ENCODE measurements around the gene KCNF1.

KCNF1 gene

DNA sequence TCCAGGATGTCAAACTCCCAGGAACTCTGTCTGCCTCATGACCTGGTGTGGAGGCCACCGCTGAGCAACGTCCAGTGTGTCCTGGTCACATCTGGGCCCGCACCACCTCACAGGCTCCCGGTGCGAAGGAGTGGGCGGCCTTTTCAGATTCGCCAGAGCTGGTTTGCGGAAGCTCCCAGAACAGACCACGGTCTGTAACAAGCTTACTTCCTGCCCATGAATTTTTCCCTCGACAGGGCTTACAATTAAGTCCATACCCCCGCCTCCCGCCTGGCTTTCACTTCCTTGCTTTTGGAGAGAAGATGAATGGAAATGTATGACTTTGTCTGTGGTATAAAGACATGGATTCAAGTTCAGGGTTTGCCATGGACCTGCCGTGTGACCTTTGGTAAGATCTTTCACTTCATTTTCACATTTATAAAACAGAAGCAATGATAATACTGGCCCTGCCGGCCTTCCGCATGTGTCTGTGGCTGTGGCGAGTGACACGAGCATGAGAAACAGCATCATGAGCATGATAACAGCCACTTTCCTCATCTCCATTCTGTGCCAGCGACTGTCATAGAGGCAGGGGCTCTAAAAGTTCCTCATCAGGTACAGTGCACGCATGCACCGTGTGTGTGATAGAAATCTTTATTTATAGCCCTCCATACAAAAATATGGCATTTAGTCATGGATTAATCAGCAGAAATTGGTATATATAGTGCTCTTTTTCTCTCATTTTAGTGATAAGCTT lies 31.0 kb upstream of the KCNF1 start:
- no peak for DNase-seq

DNA sequence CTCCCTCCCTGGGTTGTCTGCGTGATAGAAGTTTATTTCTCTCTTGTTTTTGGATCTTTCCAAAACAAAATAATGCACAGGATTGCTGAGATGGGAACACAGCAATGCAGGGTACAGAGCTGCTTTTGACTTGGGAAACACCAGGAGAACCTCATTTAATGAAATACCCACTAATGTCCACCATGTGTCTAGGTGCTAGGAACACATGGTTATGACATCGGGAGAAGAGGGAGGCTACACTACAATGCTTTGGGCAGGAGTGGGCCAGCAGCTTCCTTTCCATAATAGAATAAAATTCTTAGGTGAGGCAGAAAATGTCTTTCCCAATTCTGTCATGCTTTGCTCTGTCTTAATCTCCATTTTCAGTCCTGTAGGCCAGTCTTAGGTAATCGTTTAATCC lies 29.2 kb upstream of the KCNF1 start:
- no peak for DNase-seq

DNA sequence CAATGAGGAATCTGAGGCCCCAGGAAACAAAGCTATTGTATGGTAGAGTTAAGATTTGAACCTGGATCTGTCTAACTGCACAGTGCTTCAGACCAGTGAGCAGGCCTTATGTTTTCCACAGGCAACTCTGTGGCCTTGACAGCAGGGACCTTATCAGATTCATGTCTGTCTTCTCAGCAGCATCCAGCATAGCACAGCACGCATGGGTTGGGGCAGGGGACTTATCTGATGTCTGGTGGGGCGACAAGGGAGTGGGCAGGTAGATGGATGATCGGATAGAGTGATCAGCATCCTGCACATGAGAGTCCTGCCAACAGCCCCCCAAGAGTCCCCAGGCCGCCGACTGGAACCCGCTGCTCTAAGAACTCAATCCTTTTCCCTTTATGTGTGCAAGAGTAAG lies 28.7 kb upstream of the KCNF1 start:
- no peak for DNase-seq

DNA sequence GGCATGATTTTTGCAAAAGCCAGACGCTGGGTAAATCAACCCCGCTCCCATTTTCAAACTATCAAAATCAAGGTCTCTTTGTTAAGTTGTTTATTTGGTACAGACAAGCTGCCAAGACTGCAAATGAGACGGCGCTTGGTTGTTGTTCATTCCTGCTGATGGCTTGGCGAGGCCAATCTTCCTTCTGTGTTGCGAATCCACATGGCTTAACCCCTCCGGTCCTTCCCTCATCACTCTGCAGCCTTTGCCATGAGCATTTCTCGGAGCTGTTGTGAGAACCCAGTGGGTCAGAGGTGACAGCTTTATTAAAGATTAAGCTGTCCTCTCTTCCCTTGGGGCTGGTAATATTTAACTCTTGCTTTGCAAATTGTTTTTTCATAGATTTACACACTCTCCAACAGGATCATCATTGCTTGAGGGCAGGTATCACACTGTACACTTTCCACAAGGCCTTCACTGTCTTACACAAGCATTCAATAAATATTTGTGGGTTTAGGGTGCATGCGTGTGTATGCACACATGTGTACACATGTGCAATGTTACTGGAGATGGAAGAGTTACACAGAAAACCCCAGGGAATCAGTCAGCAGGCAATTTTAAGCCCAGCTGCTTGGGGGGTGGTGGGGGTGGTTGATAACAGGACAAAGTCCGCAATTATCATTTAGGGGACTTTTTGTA lies 27.8 kb upstream of the KCNF1 start:
- no peak for DNase-seq

DNA sequence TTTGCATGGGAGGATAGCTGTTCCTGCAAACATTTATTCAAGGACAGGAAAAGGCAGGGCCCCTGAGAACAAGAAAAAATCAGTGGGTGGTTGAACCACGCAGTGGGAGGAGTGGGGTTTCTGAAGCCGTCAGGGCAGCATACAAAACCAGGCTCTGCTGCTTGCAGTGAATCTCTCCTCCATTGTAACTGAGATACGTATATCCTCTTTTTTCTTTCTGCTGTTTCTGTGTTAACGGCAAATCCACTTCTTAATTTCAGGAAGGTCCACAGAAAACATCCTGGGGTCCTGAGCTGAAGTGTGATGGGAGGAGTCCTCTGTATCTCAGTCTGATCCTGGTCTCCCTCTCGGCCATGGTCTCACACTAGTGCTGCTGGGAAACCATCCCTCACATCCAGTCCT lies 27.2 kb upstream of the KCNF1 start:
- DNase-seq = no peak

DNA sequence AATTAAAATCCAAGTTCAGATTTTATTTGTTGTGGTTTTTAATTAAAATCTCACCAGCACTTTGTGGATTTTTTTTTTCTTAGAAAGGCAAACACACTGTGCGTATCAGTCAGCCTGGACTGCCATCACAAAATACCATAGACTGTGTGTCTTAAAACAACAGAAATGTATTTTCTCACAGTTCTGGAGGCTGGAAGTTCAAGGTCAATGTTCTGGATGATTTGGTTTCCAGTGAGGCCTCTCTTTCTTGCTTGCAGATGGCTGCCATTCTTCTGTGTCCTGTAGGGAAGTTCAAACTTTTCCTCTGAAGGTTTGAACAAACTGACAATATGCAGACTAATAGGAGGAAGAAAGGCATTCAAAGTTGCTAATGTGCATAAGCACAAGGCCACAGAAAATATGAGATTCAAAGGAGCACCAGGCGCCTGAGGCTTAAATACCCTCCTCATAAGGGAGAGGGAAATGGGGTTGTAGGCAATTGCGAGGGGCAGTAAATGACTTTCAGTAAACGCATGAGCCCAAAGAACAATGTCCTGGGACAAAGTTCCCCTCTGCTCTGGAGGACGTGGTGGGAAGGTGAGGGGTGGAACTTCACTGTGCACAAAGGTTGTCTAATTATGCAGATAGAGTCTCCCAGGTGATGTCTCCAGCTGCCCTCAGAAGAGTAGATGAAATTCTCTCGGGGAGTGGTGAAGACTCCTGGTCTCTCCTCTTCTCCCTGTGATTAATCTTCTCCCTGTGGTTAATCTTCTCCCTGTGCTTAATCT lies 26.5 kb upstream of the KCNF1 start:
- no peak for DNase-seq

DNA sequence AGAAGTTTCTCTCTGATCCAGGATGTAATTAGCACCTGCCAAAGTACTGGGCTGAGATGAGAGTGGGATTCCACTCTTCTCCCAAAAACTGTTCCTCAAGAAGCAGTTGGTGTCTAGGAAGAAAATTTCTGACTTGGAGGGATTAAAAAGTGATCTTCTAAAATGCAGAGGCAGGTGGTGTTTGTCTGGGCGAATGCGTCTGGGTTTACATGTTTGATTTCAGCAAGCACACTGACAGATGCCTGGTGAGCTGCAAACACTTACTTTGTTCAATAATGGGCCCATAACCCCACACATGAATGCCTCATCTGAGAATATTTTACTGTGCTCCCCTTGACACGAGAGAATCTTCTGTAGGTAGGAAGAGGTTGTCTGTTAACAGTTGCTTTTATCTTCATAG lies 24.3 kb upstream of the KCNF1 start:
- no peak for DNase-seq

DNA sequence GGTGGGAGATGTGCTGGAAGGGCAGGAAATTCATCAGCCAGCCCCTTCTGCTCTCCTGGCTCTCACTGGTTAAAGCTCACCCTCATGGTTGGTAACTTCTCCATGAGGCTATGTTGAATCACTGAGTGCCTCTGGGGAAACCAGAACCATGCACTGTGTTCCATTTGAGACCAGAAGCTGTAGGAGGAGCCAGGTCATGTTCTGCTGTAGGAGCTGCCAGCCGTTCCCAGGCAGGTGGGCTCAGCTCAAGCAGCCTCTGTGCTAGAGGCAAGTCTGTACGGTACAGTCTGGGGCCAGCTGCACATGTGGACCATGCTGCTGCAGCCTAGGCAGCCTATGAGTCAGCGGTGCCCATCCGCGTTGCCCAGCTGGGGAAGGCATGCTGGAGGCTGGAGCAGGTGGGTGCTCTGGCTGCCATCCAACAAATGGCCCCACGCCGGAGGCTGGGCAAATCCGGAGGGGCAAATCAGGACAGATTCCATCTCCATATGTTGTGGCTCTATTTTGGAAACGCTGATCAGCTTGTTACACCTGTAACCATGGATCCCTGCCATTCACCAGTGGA lies 22.0 kb upstream of the KCNF1 start:
- DNase-seq = no peak

DNA sequence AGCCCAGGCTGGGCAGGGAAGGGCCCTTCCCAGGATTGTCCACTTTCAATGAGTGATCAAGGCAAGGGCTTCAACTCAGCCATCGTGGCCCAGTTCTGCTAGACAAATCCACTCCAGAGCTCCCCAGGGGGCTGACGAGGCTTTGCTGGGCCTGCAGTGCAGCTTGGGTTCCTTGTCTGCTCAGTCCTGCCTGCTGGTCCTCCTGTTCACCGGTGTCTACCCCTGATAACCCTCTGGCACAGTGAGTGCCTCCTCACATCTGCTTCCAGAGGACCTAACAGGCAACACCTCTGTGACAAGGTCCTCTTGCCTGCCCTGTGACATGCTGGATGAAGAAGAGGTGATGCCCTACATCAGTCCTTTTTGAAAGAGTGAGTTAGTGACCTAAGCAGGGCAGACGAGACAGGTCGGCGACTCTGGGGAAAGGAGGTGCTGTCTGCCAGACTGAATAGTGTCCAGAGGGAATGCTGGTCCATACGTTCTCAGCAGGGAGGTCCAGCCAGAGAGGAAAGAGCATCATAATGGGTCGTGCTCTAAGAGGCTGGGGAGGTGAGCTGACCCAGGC lies 20.9 kb upstream of the KCNF1 start:
- DNase-seq = no peak

DNA sequence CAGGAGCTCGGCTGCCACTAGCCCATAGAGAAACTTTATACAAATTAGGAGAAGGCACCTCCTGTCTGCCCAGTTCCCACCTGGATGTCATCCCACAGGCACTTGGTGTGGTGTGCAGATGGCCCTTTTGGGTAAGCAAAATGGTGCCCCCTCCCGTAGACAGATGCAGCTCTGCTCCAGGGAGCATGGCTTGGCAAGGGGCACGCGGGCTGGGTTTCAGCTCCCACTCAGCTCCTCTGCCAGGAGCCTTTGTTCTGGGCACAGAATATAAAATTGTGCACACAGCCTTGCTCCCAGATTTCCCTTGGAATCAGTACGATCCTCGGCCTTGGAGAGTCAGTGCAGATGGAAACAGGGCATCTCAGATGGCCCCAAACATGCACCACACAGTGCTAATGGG lies 20.3 kb upstream of the KCNF1 start:
- DNase-seq = no peak

DNA sequence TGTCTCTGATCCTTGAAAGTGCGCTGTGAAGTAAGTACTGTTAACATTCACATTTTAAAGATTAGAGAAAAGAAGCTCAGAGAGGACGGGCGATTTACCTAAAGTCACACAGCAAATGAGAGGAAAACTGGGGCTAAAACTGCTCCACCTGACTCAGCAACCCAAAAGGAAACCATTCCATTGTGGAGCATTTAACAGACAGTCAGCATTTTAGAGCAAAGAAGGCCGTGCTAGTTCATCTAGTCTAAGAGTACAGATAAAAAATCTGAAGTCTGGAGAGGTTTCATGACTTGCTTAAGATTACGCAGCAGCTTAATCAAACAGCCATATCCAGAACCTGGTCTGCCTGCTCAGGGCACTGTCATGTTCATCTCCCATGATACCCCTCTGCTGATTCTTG lies 19.9 kb upstream of the KCNF1 start:
- no peak for DNase-seq

DNA sequence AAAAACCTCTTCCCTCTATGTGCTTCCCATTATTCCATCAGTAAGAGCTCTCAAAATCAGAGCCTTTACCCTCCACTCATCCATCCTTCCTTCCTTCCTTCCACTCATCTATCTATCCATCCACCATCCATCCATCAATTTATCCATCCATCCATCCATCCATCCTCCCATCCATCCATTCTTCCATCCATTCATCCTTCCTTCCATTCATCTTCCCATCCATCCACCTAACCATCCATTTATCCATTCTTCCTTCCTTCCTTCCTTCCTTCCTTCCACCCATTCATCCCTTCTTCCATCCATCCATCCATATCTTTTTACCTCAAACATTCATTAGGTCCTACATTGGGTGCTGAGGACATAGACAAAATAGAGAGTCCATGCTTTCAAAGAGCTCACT lies 19.4 kb upstream of the KCNF1 start:
- no peak for DNase-seq

DNA sequence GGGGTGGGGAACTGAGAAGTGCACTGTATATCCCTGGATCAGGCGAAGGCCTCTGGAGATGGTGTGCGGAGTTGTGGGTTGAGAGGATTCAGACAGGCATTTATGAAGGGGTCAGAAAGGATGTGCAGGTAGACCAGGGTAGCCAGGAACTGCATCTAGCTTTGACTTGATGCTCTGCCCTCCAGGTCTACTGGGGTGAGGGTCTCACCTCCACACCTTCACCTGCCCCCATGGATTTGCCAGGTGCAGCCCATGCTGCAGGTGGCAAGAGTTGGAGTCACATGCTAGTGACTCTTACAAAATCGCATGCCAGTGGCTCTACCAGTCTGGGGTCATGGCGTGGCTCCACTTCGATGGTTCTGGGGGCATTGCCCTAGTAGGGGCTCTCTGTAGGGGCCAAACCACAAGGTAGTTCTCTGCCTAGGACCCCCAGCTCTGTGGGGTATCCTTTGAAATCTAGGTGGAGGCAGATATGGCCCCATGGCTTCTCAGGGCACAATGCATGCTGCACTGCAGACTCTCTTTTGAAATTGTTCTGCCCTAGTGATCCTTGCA lies 18.9 kb upstream of the KCNF1 start:
- DNase-seq = no peak

DNA sequence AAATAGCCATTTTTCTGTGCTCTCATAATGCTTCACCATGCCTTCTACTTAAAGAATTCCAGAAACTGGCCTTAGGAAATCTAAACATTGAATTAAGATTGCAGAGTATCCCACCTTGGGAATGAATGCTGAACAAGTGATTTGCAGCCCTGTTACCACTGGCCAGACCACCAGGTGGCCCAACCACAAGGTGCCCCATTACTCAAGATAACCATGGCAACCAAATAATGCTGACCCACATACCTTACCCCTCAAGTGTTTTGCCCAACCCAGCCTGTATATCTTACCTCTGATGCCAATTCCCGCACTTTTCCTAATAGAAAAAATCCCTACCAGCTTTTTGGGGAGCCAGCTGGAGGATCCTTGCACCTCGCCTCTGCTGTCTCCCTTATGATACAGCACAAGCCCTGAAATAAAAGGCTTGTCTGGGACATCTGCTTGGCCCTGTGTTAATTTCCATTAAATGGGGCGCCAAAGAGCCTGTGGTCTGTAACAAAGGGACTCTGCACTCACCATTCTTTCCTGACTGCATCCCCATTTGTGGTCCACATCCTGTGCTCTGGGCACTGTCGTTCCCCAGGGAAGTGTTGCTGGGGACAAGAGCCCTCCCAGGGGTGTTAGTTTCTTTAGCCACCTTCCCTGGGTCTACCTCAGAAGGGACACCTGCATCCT lies 17.3 kb upstream of the KCNF1 start:
- DNase-seq = no peak

DNA sequence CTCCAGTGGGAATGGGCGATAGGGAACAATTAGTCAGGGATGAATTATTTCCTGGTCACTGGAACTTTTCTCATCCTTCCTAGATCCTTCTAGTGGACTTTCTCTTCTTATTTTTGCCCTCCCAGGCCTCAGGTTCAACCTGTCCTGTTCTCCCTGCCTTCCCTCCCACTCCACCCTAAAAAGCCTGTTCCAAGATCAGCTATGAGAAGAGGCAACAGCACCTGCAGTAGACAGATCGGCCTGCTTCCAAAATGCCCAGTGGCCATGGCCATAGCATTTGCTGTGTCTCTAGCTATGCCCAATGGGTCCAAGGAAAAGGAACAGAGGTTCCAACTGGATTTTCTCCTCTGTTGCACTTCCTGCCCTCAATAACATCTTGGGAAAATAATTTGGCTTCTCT lies 16.5 kb upstream of the KCNF1 start:
- DNase-seq = no peak

DNA sequence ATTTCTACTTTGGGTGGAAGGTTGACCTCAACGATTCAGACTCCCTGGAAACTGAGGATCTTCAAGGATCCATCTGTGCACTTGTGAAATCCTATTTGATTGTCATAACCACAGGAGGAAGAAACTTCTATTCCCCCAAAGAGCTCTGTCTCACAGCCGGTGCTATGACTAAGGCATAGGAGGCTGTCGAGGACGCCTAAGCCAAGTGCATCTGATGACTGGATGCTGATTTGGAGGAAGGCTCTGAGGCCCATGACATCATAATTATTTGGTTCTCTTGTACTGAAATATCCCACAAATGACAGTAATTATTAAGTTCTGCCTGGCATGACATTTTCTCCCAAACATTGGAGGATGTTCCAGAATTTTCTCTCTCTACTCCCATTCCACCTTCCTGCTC lies 13.8 kb upstream of the KCNF1 start:
- DNase-seq = no peak

DNA sequence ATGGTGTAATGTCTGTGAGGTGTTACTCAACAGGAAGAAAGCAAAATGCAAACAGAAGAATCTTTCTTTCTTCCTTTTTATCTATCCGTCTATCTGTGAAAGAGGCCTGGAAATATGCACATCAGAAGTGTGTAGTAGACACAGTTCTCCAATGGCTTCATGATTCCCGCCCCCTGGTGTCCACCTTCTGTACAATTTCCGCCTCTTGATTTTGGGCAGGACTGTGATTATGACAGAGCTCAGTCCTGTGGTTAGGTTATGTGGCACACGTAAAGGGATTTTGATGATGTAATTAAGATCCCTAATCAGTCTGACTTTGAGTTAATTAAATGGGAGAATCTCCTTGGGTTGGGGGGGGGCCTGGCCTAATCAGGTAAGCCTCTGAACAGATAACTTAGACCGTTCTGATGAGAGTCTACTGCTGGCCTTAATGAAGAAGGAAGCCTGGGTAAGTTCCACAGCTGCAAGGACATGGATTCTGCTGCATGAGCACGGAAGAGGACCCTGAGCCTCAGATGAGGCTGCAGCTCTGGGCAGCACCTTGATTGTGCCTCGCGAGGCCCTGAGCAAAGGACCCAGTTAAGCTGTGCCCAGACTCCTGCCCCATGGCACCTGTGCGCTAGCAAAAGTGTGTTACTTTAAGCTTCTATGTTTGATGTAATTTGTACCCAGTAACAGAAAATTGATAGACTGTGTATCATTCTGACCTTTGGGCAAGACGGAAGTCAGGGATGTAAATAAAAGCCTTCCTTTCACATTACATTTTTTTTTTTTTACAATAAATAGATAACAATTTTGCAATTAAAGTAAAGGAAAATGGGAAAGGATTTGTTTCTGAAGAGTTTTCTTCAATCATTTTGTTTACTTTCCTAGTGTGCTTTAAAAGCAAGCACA lies 11.3 kb upstream of the KCNF1 start:
- DNase-seq = no peak

DNA sequence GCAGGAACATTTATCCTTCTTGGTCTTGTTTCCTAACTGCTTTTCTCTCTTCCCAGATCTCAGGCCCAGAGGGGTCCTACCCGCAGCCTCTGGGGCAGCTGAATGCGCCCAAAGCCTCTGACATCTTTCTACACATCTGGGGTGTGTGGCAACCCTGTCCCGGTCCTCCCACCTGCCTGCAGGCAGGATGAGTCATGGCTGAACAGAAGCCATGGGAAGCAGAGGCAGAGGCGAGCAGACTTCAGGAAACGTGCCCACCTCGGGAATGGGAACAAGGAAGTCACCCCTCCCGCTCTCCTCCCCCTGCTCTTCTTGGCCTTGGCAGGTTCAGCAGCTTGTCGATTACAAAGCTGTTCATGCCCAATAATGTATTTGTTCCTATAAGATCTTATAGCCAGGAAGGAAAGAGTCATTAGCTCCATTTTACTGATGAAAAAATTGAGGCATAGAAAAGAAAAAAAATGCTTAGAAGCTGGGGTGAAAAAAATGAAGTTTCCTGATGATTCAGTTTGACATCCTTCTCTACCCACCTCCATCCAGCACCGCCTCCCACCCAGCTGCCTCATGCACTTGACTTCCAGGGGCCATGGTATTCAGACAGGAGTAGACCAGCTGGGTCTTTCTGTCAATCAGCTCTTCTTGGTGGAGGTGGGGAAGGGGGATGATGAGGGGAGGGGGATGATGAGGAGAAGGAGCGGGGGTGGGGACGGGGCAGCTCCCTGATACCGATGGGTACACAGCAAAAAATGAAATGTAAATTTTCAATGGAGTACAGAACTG lies 10.4 kb upstream of the KCNF1 start:
- DNase-seq = no peak

DNA sequence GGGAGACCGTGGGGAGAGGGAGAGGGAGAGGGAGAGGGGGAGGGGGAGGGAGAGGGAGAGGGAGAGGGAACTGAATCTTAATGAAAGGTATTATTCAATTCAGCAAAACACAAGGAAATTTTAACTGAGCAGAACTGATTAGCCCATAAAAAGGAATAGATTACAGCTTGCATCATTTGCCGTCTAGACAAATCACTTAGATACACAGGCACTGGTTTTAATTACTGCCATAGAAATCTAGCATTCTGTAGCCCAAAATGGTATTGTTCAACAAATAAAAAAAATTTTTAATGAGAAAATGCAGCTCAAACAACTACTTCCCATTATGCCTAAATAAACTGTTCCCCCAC lies 7.9 kb upstream of the KCNF1 start:
- no peak for DNase-seq

DNA sequence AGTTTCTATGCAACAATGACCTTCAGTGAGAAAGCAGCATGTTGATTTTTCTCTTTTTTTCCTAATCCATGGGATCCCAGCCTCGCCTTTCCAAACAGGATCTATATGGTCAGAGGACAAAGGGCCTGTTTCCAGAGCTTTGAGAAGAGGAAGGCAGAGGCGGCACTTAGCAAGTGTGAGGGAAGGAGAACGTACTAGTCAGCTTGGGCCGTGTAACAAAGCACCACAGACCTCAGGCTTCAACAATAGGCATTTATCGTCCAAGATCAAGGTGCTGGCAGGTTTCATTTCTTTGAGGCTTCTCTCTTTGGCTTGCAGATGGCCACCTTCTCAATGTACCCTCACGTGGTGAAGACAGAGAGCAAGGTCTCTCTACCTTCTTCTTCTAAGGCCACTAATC lies 7.3 kb upstream of the KCNF1 start:
- DNase-seq = no peak

Data from stimulated activated CD4-positive, alpha-beta T cell treated with anti-CD3 and anti-CD28 coated beads, Interleukin-2, amount 100 ng/mL, for 48 hours (primary cell).